ENCODE measurements around the gene BEND6. TPM values are rescaled to one million over a fixed set of nuclear protein-coding genes. Genes with fewer than 3 reads are reported as not detected.
A peak's percentile ranks its signal among the peaks of the same experiment; 100 is the strongest.
"Not testable (repeated sequence)": the region's sequence is repeated elsewhere in the genome, so short reads cannot be mapped to it uniquely, and the experiment has no call there.

BEND6 gene
- total RNA-seq, 3 donors from 2014 or later (not counting 1 experiment from before 2014, with no cell fraction given) = not detected

DNA sequence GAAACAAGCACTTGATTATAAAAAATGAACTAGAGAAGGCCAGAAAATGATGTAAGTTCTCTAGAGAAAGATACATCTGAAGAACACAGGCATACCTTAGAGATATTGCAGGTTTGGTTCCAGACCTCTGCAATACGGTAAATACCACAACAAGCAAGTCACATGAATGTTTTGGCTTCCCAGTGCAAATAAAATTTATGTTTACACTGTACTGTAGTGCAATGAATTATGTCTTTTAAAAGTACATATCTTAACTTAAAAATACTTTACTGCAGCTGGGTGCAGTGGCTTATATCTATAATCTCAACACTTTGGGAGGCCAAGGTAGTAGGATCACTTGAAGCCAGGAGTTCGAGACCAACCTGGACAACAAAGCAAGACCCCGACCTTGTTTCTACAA, 80.6 kb downstream of the BEND6 start:
- H3K36me3 Mint-ChIP-seq = no peaks in the 10 kb centered on the region
- H3K4me3 Mint-ChIP-seq = no peak overlapping the region
- H3K4me1 Mint-ChIP-seq = no peaks in the 10 kb centered on the region
- H3K9me3 ChIP-seq (ENCODE audit: control insufficient read depth, insufficient read depth, low read length) = no peaks in the 10 kb centered on the region
- no peak for ATAC-seq
- H3K4me3 ChIP-seq (ENCODE audit: low read length) = no peak overlapping the region
- no peak for DNase-seq
- H3K27me3 ChIP-seq (ENCODE audit: control insufficient read depth, insufficient read depth, low read length) = no peaks in the 10 kb centered on the region
- peaks cover 18 to 54% of the 10 kb centered on the region in 2 donors for H3K27me3 Mint-ChIP-seq (ENCODE audit: low read depth in 2 of 2)
- WGBS (ENCODE audit: insufficient coverage) = 50% methylated on average over 2 of the region's 3 CpGs
- intact Hi-C loops (cut with micrococcal nuclease) = no loop called here
- H3K9me3 Mint-ChIP-seq = no peaks in the 10 kb centered on the region
- no peak overlapping the region for H3K27ac ChIP-seq (ENCODE audit: low read length)
- TF ChIP-seq, protein P1, sequence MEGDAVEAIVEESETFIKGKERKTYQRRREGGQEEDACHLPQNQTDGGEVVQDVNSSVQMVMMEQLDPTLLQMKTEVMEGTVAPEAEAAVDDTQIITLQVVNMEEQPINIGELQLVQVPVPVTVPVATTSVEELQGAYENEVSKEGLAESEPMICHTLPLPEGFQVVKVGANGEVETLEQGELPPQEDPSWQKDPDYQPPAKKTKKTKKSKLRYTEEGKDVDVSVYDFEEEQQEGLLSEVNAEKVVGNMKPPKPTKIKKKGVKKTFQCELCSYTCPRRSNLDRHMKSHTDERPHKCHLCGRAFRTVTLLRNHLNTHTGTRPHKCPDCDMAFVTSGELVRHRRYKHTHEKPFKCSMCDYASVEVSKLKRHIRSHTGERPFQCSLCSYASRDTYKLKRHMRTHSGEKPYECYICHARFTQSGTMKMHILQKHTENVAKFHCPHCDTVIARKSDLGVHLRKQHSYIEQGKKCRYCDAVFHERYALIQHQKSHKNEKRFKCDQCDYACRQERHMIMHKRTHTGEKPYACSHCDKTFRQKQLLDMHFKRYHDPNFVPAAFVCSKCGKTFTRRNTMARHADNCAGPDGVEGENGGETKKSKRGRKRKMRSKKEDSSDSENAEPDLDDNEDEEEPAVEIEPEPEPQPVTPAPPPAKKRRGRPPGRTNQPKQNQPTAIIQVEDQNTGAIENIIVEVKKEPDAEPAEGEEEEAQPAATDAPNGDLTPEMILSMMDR (IDR thresholded peaks at IDR 0.05) = no peak
- no peak overlapping the region for H3K27ac Mint-ChIP-seq
- H3K36me3 ChIP-seq (ENCODE audit: control insufficient read depth, insufficient read depth, low read length) = no peaks in the 10 kb centered on the region
- H3K4me1 ChIP-seq (ENCODE audit: control insufficient read depth, insufficient read depth, low read length) = no peaks in the 10 kb centered on the region

DNA sequence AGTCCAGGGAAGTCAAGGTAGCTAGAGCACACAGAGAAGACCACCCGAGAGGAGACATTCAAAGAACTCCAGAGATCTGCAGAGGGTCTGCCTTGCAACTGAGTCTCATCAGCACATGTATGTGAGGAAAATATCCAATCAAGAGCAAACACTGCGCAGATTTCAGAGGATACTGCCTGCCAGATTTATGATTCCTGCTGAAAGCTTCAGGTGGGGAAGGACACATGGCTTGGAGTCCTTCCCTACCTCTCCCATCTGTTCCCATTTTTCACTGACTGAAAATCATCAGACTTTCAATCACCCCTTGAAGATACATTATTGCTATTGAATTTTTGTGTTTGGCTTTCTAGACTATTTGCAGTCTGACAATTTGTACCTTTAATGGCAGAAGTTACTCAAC, 84.0 kb downstream of the BEND6 start:
- DNase-seq = no peak
- intact Hi-C loops (cut with micrococcal nuclease) = no loop called here
- H3K36me3 Mint-ChIP-seq = no peaks in the 10 kb centered on the region

DNA sequence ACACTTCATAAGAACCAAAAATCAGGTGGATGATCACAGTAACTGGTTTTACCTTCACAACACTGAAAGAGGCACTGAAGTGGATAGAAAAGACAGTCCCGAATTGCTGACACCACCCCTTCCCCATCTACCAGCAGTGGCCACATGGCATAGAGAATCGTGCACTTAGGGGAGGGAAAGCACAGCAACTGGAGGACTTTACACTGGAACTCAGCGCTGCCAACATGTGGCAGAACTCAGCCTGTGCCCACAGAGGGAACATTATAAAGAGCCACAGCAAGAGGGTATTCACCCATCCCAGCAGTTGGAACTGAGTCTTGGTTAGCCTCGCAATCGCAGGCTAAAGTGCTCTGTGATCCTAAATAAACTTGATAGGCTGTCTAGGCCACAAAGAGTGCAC, 85.1 kb downstream of the BEND6 start:
- Histone ChIP-seq H3K9me3 (ENCODE audit: control insufficient read depth, insufficient read depth, low read length) (no peaks in the 10 kb centered on the region), H3K27ac (ENCODE audit: low read length) (no peak overlapping the region), H3K4me3 (ENCODE audit: low read length) (no peak overlapping the region), H3K36me3 (ENCODE audit: control insufficient read depth, insufficient read depth, low read length) (no peaks in the 10 kb centered on the region), H3K27me3 (ENCODE audit: control insufficient read depth, insufficient read depth, low read length) (no peaks in the 10 kb centered on the region), H3K4me1 (ENCODE audit: control insufficient read depth, insufficient read depth, low read length) (no peaks in the 10 kb centered on the region)
- ATAC-seq (no peak), DNase-seq (peak in 1 of 2 donors; percentile 16)
- H3K4me3 Mint-ChIP-seq = no peak overlapping the region
- H3K27ac Mint-ChIP-seq = no peak overlapping the region
- TF ChIP-seq, protein P1 (IDR thresholded peaks at IDR 0.05) = no peak
- no peaks in the 10 kb centered on the region for H3K36me3 Mint-ChIP-seq
- no peaks in the 10 kb centered on the region for H3K9me3 Mint-ChIP-seq
- H3K4me1 Mint-ChIP-seq = no peaks in the 10 kb centered on the region
- peaks cover 22 to 33% of the 10 kb centered on the region in 2 donors for H3K27me3 Mint-ChIP-seq (ENCODE audit: low read depth in 2 of 2)
- intact Hi-C loops (cut with micrococcal nuclease) = no loop called here
- 83% methylated on average over 5 of the region's 5 CpGs for WGBS (ENCODE audit: insufficient coverage)

More for the DNA sequence above, 84.0 kb downstream of the BEND6 start:
- TF ChIP-seq, protein P1 (IDR thresholded peaks at IDR 0.05) = no peak
- no peak for ATAC-seq
- 90% methylated on average over 2 of the region's 2 CpGs for WGBS (ENCODE audit: insufficient coverage)
- Mint-ChIP-seq H3K9me3 (no peaks in the 10 kb centered on the region), H3K27ac (no peak overlapping the region), H3K4me3 (no peak overlapping the region), H3K27me3 (ENCODE audit: low read depth in 2 of 2) (peaks cover 24 to 41% of the 10 kb centered on the region in 2 donors), H3K4me1 (no peaks in the 10 kb centered on the region)
- no peaks in the 10 kb centered on the region for H3K27me3 ChIP-seq (ENCODE audit: control insufficient read depth, insufficient read depth, low read length)
- no peaks in the 10 kb centered on the region for H3K9me3 ChIP-seq (ENCODE audit: control insufficient read depth, insufficient read depth, low read length)
- H3K36me3 ChIP-seq (ENCODE audit: control insufficient read depth, insufficient read depth, low read length) = no peaks in the 10 kb centered on the region
- no peak overlapping the region for H3K27ac ChIP-seq (ENCODE audit: low read length)
- H3K4me3 ChIP-seq (ENCODE audit: low read length) = no peak overlapping the region
- no peaks in the 10 kb centered on the region for H3K4me1 ChIP-seq (ENCODE audit: control insufficient read depth, insufficient read depth, low read length)

DNA sequence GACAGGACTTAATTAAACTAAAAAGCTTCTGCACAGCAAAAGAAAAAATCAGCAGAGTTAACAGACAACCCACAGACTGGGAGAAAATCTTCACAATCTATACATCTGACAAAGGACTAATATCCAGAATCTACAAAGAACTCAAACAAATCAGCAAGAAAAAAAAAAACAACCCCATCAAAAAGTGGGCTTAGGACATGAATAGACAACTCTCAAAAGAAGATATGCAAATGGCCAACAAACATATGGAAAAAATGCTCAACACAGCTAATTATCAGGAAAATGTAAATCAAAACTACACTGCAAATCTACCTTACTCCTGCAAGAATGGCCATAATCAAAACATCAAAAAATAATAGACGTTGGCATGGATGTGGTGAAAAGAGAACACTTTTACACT, 89.2 kb downstream of the BEND6 start:
- no CpG with 5 or more reads among the region's 1 CpG for WGBS (ENCODE audit: insufficient coverage)

More for the DNA sequence above, 89.2 kb downstream of the BEND6 start:
- Mint-ChIP-seq H3K4me1 (peaks cover 20 to 23% of the 10 kb centered on the region in 2 donors), H3K27me3 (ENCODE audit: low read depth in 2 of 2) (peaks cover 12 to 14% of the 10 kb centered on the region in 2 donors)
- ATAC-seq; H3K36me3 Mint-ChIP-seq; H3K4me1 ChIP-seq (ENCODE audit: control insufficient read depth, insufficient read depth, low read length); H3K27ac Mint-ChIP-seq; DNase-seq; H3K4me3 Mint-ChIP-seq; H3K9me3 Mint-ChIP-seq; H3K9me3 ChIP-seq (ENCODE audit: control insufficient read depth, insufficient read depth, low read length); H3K36me3 ChIP-seq (ENCODE audit: control insufficient read depth, insufficient read depth, low read length); H3K27ac ChIP-seq (ENCODE audit: low read length); H3K27me3 ChIP-seq (ENCODE audit: control insufficient read depth, insufficient read depth, low read length); H3K4me3 ChIP-seq (ENCODE audit: low read length); intact Hi-C loops (cut with micrococcal nuclease): not testable (repeated sequence)

All from natural killer cell (primary cell).